GM21825 (cell line): Measurements from ENCODE around the gene HHAT.

Experiments
- ATAC-seq: cut with Tn5 transposase; IDR thresholded peaks from one replicate; pipeline ENCODE4 v1.9.1; 2021; ENCODE audit warnings: mild to moderate bottlenecking, moderate library complexity; ENCODE audit not compliant: unreplicated experiment

HHAT gene

GRCh38 chr1:210698661-210699060 lies 370.0 kb downstream of the HHAT start:
- no peak for ATAC-seq

DNA sequence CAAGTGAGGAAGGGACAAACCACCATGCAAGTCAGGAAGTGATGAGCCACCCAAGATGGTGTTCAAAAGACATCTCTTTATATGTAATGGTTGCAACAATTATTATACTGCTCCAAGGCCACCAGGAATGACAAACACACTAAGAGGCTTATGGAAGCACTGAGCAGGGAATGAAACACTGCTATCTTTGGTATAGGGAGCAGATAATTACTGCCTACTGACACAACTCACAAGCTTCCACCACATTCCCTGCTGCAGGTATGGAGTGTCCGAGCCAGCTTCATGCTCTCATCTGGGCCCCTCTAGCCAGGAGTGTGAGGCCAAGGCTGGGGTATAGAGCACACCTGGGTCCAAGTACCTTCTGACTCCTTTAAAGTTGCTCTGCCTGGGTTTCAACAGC lies 371.4 kb downstream of the HHAT start:
- ATAC-seq = no peak

GRCh38 chr1:210700511-210700910 lies 371.8 kb downstream of the HHAT start:
- ATAC-seq = no peak

DNA sequence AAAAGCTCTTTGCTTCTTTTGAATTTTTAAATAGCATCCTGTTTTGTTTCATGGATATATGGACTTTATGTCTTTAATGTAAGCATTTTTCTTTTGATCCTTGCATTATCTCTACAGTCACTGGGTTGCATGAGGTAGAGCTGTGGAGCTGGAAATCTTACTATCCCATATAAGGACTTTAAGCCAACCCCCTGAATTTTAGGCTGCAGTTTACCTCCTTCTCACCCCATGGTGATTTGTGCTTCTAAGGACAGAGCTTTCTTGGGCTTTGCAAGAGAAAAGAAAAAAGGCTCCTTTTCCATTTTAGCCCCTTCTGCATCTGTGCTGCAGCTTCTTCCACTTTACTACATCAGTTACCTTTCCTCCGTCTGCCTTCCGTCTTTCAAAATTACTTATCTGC lies 373.8 kb downstream of the HHAT start:
- ATAC-seq = no peak

DNA sequence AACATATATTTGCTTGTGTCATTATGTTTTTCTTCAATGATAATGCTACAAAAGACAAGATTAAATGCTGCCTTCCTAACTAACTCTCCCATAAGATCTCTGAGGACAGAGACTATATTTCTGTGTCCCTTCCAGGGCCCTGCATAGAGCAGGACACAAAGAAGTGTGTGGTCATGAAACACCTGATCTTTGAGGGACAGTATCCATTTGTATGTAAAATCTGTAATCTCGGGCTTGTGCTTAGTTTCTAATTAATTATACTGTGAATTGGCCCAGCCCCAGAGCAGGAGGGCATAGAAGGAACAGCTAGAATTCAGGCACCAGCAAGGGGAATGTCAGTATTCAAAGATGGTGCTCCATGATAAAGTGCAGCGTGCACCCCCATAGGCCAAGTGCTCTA lies 374.9 kb downstream of the HHAT start:
- ATAC-seq = no peak

DNA sequence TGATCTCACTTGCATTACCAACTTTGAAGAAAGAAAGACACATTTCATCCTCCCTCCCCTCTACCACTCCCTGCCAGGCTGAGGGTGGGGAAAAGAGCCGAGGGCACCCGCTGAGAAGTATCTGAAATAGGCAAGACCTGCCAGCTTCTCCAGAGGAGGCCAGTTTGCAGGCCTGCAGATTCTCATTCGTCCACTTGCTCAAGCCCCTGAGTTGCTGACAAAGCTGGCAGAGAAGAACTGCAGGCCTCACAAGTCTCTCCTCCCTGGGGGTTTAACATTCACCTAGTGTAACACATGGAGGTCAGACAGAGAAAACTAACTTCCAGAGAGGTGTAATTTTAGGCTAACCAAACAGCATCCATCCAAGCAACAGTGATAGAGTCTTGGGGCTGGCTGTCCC lies 376.4 kb downstream of the HHAT start:
- ATAC-seq = no peak

DNA sequence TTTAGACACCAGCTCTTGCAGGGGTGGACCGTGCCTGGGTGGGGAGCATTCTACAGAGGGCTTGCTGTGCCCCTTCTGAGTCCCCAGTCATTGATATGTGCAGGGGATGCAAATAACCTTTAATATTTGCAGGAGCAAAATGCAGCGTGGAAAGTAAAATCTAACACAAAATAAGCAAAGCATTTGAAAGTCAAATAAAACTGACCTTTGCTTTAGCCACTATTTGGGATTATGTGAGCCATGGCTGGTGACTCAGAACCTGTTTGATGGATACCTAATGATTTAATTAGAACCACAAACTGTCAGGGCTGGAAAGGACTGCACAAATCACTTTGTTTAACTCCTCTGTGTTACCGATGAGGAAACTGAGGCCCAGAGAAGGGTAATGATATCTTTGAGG lies 377.5 kb downstream of the HHAT start:
- ATAC-seq = no peak

GRCh38 chr1:210707300-210708240 lies 378.9 kb downstream of the HHAT start:
- no peak for ATAC-seq

DNA sequence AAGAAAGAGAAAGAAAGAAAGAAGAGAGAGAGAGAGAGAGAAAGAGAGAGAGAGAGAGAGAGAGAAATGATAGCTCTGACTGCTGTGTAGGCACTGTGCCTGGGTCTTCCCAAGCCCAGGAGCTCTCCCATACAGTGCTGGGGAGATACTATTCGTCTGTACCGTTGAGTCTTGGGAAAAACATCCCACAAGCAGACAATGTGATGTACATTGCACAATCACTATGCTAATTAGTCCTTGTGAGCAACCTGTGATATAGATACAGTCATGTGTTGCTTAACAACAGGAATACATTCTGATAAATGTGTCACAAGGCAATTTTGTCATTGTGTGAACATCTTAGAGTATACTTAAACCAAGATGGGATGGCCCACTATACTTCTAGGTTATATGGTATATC lies 381.0 kb downstream of the HHAT start:
- ATAC-seq = no peak

- ATAC-seq = no peak
These were observed 383.3 kb downstream of the HHAT start for GRCh38 chr1:210711825-210712612.

DNA sequence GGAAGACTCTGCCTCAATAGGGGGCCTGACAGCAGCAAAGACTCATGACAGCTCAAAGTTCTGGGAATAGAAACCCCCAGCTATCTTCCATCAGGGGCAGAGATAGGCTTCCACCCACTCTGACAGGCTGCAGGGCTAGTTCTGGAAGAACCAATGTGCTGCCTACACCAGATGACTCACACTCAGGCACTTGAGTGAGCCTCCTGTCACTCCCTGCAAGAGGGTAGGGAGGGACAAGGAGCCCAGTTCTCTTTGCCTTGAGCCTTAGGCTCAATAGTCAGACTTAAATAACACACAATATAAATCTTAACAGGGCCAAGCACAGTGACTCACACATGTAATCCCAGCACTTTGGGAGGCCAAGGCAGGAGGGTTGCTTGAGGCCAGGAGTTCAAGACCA lies 386.4 kb downstream of the HHAT start:
- no peak for ATAC-seq

DNA sequence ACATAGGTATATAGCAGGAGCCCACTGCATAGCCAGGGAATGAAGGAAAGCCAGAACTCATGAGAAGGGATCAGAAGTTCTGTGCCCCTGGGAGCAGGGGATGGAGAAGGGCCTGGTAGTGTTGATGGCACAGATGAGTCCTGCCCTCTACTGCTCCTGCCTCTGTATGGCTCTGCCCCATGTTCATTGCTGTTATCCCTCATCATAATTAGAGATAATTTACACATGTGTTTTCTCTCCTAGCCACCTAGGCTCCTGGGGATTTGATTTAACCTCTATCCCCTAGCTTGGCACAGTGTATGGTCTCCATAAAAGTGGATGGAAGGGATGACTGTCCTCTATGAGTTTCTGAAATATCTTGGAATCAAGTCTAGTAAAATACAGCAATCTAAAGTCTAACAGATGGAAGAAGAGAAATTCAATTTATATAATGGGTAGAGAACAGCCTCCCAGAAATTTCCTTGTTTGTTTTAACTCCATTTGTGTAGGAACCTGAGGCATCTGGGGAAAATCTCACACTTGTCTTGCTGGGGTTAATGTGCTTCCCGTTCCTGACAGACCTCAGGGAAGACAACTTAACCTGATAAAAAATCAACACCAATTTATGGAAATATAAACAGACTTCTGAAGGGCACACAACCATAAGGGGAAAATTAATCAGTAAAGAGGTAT lies 393.8 kb downstream of the HHAT start:
- ATAC-seq = no peak

DNA sequence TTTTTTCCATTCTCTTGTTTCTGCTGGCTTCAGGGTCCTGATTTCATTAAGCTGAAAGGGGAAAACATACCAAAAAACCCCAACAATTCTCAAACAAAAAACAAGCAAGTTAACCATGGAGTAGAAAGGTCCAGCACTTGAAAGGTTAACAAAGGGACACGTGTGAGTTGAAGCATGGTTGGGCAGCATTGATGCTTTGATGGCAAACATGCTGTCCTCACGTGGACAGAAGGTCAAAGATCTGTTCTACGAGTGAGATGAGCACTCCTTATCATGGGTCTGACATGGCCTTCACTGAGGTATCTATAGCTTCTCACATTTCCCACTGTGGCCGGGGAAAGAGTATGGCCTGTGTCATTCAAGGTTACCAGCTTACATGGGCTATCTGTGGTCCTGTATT lies 394.9 kb downstream of the HHAT start:
- no peak for ATAC-seq

- no peak for ATAC-seq
These were observed 396.1 kb downstream of the HHAT start for GRCh38 chr1:210724768-210725167.
